ENCODE data around the gene CCDC142.

- TF ChIP-seq CTCF (IDR thresholded peaks at IDR 0.05), result no peak
- no peak for TF ChIP-seq POLR2A (IDR thresholded peaks at IDR 0.05)
Measured at GRCh38 chr2:74471332-74472065, 11.3 kb downstream of the CCDC142 start.

Data from Peyer's patch (tissue), 4 donors.